DOHH2 (cell line): ENCODE data around the gene SEPHS2.

Source experiments
- EZH2phosphoT487 ChIP-seq: fragments of 200-600 bp; sonication (generic); IDR thresholded peaks from 2 replicates; pipeline ENCODE4 v1.6.1; 2017; ENCODE audit warnings: borderline replicate concordance, mild to moderate bottlenecking, antibody characterized with exemption, low read length, moderate library complexity, mixed read lengths
- TF ChIP-seq, protein P1 (sequence below): fragments of 200-600 bp; sonication (generic); IDR thresholded peaks from one replicate; pipeline ENCODE4 v1.5.1; 2014; ENCODE audit warnings: antibody characterized with exemption, mild to moderate bottlenecking, low read depth, low read length; ENCODE audit not compliant: poor library complexity, severe bottlenecking

DNA sequence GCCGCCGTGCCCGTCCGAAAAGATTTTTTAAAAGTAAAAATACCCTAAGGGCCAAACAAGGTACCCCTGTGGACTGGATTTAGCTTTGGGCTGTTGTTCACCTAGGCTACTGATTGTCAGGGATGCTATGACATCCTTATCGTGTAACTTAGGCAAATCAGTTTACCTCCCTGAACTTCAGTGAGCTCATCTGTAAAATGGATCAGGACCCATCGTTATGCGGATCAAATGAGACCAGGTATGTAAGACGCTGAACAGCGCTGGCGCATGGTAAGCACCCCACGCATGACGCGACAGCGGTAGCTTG, 38.9 kb downstream of the SEPHS2 start:
- TF ChIP-seq, protein P1, sequence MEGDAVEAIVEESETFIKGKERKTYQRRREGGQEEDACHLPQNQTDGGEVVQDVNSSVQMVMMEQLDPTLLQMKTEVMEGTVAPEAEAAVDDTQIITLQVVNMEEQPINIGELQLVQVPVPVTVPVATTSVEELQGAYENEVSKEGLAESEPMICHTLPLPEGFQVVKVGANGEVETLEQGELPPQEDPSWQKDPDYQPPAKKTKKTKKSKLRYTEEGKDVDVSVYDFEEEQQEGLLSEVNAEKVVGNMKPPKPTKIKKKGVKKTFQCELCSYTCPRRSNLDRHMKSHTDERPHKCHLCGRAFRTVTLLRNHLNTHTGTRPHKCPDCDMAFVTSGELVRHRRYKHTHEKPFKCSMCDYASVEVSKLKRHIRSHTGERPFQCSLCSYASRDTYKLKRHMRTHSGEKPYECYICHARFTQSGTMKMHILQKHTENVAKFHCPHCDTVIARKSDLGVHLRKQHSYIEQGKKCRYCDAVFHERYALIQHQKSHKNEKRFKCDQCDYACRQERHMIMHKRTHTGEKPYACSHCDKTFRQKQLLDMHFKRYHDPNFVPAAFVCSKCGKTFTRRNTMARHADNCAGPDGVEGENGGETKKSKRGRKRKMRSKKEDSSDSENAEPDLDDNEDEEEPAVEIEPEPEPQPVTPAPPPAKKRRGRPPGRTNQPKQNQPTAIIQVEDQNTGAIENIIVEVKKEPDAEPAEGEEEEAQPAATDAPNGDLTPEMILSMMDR: no peak
- TF ChIP-seq EZH2phosphoT487: no peak
